CD4-positive, alpha-beta T cell treated with Interleukin-1 beta for 1 hour (primary cell): Measurements from ENCODE around the gene ZSCAN32.

Source experiments
- DNase-seq, 2 donors: peaks; one replicate each; pipeline ENCODE4 v3.0.0-alpha.2; 2020 to 2022

ZSCAN32 gene

GRCh38 chr16:3400779-3401688 lies at the start of gene ZSCAN32, which contains the start of gene ZNF174:
Gene ZSCAN32 (minus strand): TSS chr16:3401004. CDS start chr16:3397557, 3,447 bp downstream.
Gene ZNF174 (plus strand): TSS chr16:3401215. CDS start chr16:3402005, 790 bp downstream.
- DNase-seq = peak; percentile 99

DNA sequence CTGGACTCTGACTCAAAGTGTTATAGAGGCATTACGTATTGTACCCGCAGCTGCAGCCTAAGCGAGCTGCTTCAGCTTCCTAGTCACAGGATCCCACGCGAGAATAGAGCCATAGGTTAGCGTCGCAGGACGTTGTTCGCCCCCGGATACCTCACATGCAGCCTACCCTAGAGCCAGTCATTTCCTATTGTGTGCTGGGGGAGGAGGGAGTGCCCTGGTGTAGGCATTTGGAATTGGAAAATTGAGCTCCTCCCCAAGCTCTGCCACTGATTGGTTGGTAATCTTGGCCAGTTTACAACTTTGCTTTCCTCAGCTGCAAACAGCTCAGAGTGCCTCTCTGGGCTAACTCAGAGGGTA lies 43.2 kb upstream of the ZSCAN32 start:
- DNase-seq = peak; percentile 17 to 33

DNA sequence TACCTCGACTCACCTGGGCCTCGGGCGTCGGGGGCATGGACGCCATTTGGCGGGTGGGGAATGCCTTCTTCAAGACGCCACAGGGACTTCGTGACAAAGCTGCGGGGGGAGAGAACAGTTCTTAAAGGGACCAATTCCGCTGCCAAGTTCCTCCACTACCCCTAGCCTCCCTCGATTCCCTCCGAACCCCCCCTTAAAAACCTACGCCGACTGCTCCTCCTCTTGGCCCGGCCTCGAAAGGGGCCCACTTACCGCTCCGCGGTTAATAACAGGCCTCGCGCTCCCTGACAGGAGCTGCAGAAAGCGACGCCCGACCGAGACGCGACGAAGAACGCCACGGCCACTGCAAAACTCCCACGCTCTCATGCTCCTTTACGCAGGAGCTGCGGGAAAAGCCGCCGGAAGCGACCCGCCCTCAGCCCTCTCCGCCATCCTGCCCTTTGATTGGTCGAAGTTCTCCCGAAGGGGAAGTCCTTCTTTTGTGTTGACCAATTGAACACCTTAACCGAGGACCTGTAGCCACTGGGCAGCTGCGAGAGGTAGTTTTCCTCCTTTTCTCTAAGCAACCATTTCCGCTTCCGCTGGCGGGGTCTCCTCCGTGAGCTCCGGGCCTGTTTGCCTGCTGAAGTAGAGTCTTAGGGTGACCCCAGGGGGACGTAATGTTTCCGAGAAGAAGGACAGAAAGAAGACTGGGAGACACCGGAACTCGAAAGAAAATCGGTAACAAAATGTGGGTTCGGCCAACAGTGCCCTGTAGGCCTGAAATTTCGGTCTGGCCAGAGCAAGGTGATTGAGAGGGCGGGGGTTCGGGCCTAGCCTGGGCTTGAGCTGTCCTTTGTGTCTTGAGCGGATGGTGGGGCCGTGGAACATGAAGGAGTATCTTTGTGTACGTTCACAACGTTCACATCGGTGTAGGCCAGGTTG lies 42.6 kb upstream of the ZSCAN32 start, which contains the start of the genes NAA60 and ZNF597:
TSS of gene NAA60 (plus strand) at position 573 of the 924 bp plus-strand sequence. CDS start 32,548 bp downstream, outside the sequence.
TSS of gene ZNF597 (minus strand) at position 397 of the 924 bp plus-strand sequence. CDS start at position 46, 351 bp downstream.
- DNase-seq = peak; percentile 88

GRCh38 chr16:3439637-3440036 lies 38.8 kb upstream of the ZSCAN32 start:
- no peak for DNase-seq

DNA sequence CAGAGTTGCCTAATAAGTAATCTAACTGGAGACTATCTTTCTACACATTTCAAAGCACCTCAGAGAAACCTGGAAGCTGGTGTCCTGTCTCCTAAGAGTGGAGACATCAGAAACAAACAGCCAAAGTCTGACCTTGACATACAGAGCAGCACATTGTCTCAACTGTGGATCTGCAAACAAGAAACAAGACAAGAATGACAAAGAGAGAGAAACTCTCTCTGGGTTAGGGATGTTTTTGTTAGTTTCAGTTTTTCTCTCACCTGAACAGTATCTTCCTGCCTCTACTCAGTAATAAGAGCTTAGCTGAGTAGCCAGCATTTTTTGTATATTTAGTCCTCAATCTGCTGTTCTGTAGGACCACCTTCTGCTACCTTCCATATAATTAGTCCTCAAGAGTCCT lies 33.6 kb upstream of the ZSCAN32 start:
- DNase-seq = no peak

- peak; percentile 50 to 56 for DNase-seq
These were observed 31.0 kb upstream of the ZSCAN32 start for GRCh38 chr16:3431779-3432219.

GRCh38 chr16:3413730-3414379 lies 13.1 kb upstream of the ZSCAN32 start:
- DNase-seq = no peak

DNA sequence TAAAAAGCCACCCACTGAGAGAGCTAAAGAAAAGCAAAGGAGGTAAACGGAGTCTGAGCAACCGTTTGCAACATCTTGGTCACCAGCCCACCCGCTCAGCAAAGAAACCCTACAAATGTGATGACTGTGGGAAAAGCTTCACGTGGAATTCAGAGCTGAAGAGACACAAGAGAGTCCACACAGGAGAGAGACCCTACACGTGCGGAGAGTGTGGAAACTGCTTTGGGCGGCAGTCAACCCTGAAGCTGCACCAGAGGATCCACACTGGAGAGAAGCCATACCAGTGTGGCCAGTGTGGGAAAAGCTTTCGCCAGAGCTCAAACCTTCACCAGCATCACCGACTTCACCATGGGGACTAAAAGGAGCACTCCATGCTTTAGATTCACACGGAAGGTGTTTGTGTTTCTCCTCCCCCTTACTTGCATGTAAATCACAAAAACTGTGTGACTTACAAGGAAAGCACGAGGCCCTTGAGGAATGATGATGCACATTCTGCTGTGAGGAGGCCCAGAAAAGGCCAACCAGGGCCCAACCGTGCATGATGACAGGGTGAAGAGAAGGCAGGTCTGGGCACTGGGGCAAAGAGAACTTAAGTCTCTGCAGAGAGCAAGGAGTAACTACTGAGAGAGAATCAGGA lies 7.9 kb upstream of the ZSCAN32 start:
- DNase-seq = no peak

DNA sequence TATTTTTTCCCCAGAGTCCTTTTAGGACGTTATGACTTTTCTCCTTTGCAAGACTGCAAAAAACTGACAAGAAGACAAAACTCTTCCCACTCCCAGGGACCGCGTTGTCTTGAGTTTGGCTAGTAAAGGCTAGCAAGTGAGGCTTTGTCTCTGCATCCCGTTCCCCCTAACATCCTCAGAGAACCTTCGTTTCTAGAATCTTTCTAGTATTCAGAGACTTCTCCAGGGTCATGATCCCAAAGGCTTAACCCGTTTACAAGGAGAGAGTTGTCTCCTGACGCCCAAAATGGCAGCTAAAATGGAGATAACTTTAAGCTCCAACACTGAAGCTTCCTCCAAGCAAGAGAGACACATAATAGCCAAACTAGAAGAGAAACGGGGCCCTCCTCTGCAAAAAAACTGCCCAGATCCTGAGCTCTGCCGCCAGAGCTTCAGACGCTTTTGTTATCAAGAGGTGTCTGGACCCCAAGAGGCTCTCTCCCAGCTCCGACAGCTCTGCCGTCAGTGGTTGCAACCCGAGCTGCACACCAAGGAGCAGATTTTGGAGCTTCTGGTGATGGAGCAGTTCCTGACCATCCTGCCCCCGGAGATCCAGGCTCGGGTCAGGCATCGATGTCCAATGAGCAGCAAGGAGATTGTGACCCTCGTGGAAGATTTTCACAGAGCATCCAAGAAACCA lies 1.1 kb upstream of the ZSCAN32 start:
- DNase-seq = no peak

DNA sequence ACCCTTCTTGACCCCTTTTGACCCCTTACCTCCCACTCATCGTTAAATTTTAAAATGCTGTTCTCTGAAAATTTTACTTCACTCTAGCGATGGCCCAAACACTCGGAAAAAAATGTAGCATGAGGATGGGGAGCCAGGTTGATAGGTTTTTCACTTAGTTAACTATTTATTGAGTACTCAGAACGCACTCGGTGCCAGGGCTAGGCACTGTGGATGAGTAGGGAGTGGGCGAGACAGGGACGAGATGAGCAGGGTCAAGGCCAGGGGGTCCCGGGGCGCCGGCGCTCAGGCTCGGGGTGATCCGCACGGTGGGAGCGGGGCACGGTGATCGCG lies 392 bp downstream of the ZSCAN32 start:
- DNase-seq = no peak

GRCh38 chr16:3389663-3390338 lies 11.0 kb downstream of the ZSCAN32 start:
- DNase-seq = no peak

DNA sequence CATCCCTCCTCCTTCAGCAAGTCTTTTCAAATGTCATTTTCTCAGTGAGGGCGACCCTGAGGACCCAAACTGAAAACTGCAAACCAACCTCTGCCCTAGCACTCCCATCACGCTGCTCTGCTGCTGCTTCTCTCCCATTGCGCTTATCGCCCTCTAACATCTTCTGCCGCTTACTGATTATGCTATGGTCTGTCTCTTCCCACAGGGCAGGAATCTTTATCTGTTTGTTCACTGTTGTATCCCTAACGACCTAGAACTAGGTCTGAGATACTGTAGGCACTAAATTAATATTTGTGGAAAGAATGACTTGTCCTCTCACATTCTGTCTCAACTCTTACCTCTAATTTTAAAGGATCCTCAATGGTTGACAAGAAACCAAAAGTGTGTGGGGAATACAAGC lies 12.5 kb downstream of the ZSCAN32 start:
- no peak for DNase-seq

GRCh38 chr16:3383045-3383448 lies 17.8 kb downstream of the ZSCAN32 start:
- no peak for DNase-seq

- no peak for DNase-seq
These were observed 22.9 kb downstream of the ZSCAN32 start for GRCh38 chr16:3377917-3378316.

GRCh38 chr16:3375680-3376079 lies 25.1 kb downstream of the ZSCAN32 start:
- no peak for DNase-seq

DNA sequence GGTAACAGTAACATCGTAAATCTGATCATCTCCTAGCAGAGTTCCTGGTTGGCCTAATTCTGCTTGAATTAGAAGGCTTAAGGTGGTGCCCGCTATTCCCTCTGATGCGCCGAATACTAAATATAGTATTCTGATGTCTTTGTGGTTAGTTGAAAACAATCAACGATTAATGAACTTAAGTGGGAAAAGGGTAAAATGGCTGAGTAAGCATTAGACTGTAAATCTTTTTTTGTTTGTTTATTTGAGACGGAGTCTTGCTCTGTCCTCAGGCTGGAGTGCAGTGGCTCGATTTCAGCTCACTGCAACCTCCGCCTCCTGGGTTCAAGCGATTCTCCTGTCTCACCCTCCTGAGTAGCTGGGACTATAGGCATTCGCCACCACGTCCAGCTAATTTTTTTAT lies 31.7 kb downstream of the ZSCAN32 start:
- DNase-seq = no peak

DNA sequence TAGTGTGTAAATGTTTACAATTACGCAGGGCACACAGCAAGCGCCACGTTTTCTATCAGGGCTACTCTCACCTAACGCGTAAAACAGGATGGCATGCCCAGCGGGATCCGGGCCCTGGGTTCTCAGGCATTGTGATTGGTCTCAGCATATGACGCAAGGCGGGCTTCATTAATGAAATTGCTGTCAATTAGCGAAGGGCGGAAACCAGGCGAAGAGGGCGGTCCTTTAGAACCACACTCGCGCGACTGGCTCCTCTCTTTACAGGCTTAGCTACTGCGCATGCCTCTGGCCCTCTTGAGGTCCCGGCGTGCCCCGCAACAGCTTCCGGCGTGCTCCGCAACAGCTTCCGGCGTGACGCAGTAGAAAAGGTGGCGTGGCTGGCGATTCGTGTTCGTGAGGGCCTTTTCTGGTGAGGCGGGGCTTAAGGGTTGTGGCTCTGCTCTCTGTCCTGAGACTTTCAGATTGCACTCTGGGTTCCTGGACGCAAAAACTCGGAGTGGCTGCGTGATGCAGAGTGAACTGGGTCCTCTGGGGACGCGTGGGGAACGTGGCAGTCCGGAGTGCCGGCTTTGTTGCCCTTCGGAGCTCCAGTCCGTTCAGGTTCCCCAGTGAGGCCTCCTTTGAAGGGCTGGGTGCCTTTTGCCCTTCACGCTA lies 35.9 kb downstream of the ZSCAN32 start:
- peak; percentile 89 to 92 for DNase-seq

DNA sequence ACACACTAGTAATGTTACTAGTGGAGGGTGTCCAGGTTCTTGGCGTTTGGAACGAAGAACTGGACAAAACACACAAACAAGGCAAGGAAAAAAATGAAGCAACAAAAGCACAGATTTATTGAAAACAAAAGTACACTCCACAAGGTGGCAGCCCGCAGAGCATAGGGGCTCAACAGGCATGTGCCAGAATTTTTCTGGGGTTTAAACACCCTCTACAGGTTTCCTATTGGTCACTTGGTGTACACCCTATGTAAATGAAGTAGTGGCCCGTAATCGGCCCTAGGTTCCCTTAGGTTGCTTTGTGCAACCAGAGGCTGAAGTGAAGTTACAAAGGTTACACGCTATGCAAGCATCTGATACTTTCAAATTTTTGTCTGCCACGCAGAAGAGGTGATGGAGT lies 37.0 kb downstream of the ZSCAN32 start:
- no peak for DNase-seq

DNA sequence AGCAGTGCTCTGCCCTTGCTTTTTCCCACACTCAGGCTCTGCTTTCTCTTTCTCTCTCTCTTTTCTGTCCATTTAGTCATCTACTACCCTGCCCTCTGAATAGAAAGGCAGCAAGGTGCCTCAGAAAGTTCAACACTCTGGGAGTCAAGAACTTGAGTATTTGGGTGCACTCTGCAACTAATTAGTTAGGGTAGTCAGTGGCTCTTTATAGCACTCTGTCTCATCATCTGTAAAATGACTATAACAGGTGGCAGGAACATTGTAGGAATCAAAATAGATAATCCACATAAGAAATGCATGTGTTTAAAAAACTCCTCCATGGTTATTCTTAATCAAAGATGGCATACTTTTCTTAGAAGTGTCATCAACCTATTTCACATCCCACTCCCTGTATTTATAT lies 37.9 kb downstream of the ZSCAN32 start:
- no peak for DNase-seq

- no peak for DNase-seq
These were observed 41.9 kb downstream of the ZSCAN32 start for GRCh38 chr16:3358871-3359270.

GRCh38 chr16:3356118-3356517 lies 44.7 kb downstream of the ZSCAN32 start:
- DNase-seq = no peak
